H1 (cell line): ENCODE measurements around the gene MIGA1. TPM values are rescaled to one million over a fixed set of nuclear protein-coding genes. Genes with fewer than 3 reads are reported as not detected.

Experiments
- CBX5 ChIP-seq: fragments of 300-800, 300-1000 bp; sonication (generic); IDR thresholded peaks from 2 replicates; pipeline ENCODE4 v1.7.1; 2016; ENCODE audit warnings: antibody characterized with exemption, low read length, low read depth
- EGR1 ChIP-seq: IDR thresholded peaks from 2 replicates; pipeline ENCODE4 v1.6.1; 2011; ENCODE audit warnings: low read depth, low read length, borderline replicate concordance
- MAFK ChIP-seq: IDR thresholded peaks from 2 replicates; pipeline ENCODE4 v1.6.1; 2012; ENCODE audit warnings: low read depth, mild to moderate bottlenecking, improper control_type of control experiment, low read length
- PHF8 ChIP-seq: fragments of 200-600 bp; sonication (generic); conservative IDR thresholded peaks from 2 replicates; pipeline ENCODE4 v1.7.1; 2012; ENCODE audit warnings: low read depth, mild to moderate bottlenecking, inconsistent platforms, low read length, moderate library complexity
- RXRA ChIP-seq: IDR thresholded peaks from 2 replicates; pipeline ENCODE4 v1.6.1; 2011; ENCODE audit warnings: low read depth, mild to moderate bottlenecking, low read length, moderate library complexity; ENCODE audit not compliant: insufficient read depth
- polyA plus RNA-seq, 7 experiments: library from polyadenylated mRNA; depleted of rRNA in 3 of 7; stranded (reverse) in 5 of 7; unstranded in 2 of 7; fragments of >200 nt in 5 of 7; fragments of 200-250 nt in 2 of 7; gene quantifications; 1 replicate in 5 of 7; 2 replicates in 1 of 7; 4 replicates in 1 of 7; pipeline versions ENCODE4 v1.2.1 to v1.2.3, GENCODE V29; 2011 to 2013; ENCODE audit warnings: missing spikeins in 2 of 7, mixed read lengths in 2 of 7
- total RNA-seq: library from RNA; stranded (reverse); fragmentation: NEBNext Ultra II Directional; extraction: Animal tissue kit (Norgen Biotek cat#: 25700); gene quantifications from 2 replicates; pipeline ENCODE4 v1.2.1, GENCODE V29; 2021
- TF ChIP-seq, protein P1 (sequence below): fragments of 300-600 bp; sonication (generic); IDR thresholded peaks from 2 replicates; pipeline ENCODE4 v1.7.1; 2012; ENCODE audit warnings: low read length, moderate library complexity, mild to moderate bottlenecking, inconsistent platforms; ENCODE audit not compliant: insufficient replicate concordance

Gene MIGA1
- total and polyA plus RNA-seq, 2 of the 8 experiments (the other 6 are each of a cell fraction or from before 2014, with no cell fraction given) = 0.95 to 7.0 TPM

DNA sequence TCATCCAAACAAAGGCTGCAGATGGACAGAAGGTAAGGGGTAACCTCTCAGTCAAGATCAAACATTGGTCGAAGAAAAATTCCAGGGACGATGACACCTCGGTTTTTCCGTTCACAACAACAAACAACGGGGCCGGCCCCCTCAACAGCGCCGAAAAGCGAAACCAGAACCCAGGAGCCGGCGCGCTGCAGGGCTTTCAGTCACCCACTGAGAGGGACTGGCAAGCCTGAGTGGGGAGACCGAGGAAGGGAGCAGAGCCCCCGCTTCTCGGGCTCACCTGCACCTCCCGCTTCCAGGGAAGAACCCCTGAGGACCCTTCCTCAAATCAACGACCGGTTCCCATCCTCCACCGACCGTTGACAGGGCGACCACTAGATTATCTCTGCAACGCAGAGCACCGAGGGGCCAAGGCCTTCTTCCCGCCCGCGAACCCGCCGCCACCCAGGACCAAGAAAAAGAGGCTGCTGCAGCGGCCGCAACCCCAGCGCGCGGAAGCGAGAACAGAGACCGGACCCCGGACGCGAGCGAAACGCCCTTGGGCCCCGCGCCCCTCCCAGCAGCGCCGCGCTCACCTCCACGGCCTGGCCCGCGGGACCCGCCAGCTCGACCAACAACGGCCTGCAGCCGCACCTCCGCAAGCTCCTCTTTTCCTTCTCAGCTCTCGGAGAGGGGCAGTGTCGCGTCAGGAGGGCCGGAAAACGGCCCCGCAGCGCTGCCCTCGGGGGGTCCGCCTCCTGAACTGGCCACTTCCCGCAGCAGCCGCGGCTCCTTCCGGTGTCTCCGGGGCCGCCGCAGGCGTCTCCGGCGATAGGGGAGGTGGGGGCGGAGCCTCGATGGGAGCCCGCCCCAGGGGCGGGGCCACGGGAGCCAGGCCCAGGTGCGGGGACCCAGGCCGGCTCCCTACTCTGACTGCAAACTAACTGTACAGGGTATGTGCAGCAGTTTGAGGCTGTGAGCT is 20.1 kb upstream of the MIGA1 start, which contains the start of gene USP33 (continued):
- TF ChIP-seq, protein P1, sequence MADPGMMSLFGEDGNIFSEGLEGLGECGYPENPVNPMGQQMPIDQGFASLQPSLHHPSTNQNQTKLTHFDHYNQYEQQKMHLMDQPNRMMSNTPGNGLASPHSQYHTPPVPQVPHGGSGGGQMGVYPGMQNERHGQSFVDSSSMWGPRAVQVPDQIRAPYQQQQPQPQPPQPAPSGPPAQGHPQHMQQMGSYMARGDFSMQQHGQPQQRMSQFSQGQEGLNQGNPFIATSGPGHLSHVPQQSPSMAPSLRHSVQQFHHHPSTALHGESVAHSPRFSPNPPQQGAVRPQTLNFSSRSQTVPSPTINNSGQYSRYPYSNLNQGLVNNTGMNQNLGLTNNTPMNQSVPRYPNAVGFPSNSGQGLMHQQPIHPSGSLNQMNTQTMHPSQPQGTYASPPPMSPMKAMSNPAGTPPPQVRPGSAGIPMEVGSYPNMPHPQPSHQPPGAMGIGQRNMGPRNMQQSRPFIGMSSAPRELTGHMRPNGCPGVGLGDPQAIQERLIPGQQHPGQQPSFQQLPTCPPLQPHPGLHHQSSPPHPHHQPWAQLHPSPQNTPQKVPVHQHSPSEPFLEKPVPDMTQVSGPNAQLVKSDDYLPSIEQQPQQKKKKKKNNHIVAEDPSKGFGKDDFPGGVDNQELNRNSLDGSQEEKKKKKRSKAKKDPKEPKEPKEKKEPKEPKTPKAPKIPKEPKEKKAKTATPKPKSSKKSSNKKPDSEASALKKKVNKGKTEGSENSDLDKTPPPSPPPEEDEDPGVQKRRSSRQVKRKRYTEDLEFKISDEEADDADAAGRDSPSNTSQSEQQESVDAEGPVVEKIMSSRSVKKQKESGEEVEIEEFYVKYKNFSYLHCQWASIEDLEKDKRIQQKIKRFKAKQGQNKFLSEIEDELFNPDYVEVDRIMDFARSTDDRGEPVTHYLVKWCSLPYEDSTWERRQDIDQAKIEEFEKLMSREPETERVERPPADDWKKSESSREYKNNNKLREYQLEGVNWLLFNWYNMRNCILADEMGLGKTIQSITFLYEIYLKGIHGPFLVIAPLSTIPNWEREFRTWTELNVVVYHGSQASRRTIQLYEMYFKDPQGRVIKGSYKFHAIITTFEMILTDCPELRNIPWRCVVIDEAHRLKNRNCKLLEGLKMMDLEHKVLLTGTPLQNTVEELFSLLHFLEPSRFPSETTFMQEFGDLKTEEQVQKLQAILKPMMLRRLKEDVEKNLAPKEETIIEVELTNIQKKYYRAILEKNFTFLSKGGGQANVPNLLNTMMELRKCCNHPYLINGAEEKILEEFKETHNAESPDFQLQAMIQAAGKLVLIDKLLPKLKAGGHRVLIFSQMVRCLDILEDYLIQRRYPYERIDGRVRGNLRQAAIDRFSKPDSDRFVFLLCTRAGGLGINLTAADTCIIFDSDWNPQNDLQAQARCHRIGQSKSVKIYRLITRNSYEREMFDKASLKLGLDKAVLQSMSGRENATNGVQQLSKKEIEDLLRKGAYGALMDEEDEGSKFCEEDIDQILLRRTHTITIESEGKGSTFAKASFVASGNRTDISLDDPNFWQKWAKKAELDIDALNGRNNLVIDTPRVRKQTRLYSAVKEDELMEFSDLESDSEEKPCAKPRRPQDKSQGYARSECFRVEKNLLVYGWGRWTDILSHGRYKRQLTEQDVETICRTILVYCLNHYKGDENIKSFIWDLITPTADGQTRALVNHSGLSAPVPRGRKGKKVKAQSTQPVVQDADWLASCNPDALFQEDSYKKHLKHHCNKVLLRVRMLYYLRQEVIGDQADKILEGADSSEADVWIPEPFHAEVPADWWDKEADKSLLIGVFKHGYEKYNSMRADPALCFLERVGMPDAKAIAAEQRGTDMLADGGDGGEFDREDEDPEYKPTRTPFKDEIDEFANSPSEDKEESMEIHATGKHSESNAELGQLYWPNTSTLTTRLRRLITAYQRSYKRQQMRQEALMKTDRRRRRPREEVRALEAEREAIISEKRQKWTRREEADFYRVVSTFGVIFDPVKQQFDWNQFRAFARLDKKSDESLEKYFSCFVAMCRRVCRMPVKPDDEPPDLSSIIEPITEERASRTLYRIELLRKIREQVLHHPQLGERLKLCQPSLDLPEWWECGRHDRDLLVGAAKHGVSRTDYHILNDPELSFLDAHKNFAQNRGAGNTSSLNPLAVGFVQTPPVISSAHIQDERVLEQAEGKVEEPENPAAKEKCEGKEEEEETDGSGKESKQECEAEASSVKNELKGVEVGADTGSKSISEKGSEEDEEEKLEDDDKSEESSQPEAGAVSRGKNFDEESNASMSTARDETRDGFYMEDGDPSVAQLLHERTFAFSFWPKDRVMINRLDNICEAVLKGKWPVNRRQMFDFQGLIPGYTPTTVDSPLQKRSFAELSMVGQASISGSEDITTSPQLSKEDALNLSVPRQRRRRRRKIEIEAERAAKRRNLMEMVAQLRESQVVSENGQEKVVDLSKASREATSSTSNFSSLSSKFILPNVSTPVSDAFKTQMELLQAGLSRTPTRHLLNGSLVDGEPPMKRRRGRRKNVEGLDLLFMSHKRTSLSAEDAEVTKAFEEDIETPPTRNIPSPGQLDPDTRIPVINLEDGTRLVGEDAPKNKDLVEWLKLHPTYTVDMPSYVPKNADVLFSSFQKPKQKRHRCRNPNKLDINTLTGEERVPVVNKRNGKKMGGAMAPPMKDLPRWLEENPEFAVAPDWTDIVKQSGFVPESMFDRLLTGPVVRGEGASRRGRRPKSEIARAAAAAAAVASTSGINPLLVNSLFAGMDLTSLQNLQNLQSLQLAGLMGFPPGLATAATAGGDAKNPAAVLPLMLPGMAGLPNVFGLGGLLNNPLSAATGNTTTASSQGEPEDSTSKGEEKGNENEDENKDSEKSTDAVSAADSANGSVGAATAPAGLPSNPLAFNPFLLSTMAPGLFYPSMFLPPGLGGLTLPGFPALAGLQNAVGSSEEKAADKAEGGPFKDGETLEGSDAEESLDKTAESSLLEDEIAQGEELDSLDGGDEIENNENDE = no peak
- TF ChIP-seq RXRA = no peak
- TF ChIP-seq PHF8 = peak; percentile 82
- TF ChIP-seq MAFK = no peak
- peak; percentile 72 for TF ChIP-seq EGR1
- TF ChIP-seq CBX5 = no peak
